GM12878 (cell line): ENCODE data around the gene ACTN3.
"Not testable (repeated sequence)": the region's sequence is repeated elsewhere in the genome, so short reads cannot be mapped to it uniquely, and the experiment has no call there.

Experiments used
- BACH1 ChIP-seq: fragments of 450-650 bp; IDR thresholded peaks from 2 replicates; pipeline ENCODE4 v1.6.1; 2017; ENCODE audit warnings: mild to moderate bottlenecking, borderline replicate concordance
- PAX8 ChIP-seq: fragments of 450-650 bp; IDR thresholded peaks from 2 replicates; pipeline ENCODE4 v1.6.1; 2017; ENCODE audit warnings: mild to moderate bottlenecking, moderate library complexity
- TF ChIP-seq, protein P1 (sequence below): IDR thresholded peaks from 2 replicates; pipeline ENCODE4 v1.6.1; 2011; ENCODE audit warnings: low read depth, low read length, improper control_type of control experiment, borderline replicate concordance
- TF ChIP-seq, protein P2 (sequence below): IDR thresholded peaks from 2 replicates; pipeline ENCODE4 v1.6.1; 2012; ENCODE audit warnings: mild to moderate bottlenecking, low read depth, low read length
- TF ChIP-seq, protein P3 (sequence below), 3 experiments: IDR thresholded peaks in 2 of 3; conservative IDR thresholded peaks in 1 of 3; 2 replicates each; pipeline ENCODE4 v1.5.1; 2011; ENCODE audit warnings: low read depth in 3 of 3, low read length in 3 of 3, mild to moderate bottlenecking in 3 of 3, control low read depth in 2 of 3, moderate library complexity in 2 of 3, inconsistent platforms in 1 of 3, mixed read lengths in 1 of 3; ENCODE audit not compliant: control insufficient read depth in 2 of 3, insufficient read depth in 1 of 3; ENCODE audit errors: extremely low read depth in 1 of 3
- TF ChIP-seq, protein P4 (sequence below): fragments of 450-650 bp; IDR thresholded peaks from 2 replicates; pipeline ENCODE4 v1.6.1; 2017; ENCODE audit warnings: antibody characterized with exemption, mild to moderate bottlenecking, moderate library complexity

DNA sequence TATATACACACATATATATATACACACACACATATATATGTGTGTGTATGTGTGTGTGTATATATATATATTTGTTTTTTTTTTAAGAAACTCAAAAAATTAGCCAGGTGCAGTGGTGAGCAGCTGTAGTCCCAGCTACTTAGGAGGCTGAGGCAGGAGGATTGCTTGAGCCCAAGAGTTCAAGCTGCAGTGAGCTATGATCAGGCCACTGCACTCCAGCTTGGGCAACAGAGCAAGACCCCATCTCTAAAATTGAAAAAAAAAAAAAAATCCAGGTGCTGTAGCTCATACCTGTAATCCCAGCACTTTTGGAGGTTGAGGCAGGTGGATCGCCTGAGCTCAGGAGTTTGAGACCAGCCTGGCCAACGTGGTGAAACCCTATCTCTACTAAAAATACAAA is 42.6 kb downstream of the ACTN3 start:
- TF ChIP-seq, protein P1, sequence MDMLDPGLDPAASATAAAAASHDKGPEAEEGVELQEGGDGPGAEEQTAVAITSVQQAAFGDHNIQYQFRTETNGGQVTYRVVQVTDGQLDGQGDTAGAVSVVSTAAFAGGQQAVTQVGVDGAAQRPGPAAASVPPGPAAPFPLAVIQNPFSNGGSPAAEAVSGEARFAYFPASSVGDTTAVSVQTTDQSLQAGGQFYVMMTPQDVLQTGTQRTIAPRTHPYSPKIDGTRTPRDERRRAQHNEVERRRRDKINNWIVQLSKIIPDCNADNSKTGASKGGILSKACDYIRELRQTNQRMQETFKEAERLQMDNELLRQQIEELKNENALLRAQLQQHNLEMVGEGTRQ = not testable (repeated sequence)
- TF ChIP-seq PAX8, BACH1: not testable (repeated sequence)
- TF ChIP-seq, protein P2, sequence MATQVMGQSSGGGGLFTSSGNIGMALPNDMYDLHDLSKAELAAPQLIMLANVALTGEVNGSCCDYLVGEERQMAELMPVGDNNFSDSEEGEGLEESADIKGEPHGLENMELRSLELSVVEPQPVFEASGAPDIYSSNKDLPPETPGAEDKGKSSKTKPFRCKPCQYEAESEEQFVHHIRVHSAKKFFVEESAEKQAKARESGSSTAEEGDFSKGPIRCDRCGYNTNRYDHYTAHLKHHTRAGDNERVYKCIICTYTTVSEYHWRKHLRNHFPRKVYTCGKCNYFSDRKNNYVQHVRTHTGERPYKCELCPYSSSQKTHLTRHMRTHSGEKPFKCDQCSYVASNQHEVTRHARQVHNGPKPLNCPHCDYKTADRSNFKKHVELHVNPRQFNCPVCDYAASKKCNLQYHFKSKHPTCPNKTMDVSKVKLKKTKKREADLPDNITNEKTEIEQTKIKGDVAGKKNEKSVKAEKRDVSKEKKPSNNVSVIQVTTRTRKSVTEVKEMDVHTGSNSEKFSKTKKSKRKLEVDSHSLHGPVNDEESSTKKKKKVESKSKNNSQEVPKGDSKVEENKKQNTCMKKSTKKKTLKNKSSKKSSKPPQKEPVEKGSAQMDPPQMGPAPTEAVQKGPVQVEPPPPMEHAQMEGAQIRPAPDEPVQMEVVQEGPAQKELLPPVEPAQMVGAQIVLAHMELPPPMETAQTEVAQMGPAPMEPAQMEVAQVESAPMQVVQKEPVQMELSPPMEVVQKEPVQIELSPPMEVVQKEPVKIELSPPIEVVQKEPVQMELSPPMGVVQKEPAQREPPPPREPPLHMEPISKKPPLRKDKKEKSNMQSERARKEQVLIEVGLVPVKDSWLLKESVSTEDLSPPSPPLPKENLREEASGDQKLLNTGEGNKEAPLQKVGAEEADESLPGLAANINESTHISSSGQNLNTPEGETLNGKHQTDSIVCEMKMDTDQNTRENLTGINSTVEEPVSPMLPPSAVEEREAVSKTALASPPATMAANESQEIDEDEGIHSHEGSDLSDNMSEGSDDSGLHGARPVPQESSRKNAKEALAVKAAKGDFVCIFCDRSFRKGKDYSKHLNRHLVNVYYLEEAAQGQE = not testable (repeated sequence)
- TF ChIP-seq, protein P3, sequence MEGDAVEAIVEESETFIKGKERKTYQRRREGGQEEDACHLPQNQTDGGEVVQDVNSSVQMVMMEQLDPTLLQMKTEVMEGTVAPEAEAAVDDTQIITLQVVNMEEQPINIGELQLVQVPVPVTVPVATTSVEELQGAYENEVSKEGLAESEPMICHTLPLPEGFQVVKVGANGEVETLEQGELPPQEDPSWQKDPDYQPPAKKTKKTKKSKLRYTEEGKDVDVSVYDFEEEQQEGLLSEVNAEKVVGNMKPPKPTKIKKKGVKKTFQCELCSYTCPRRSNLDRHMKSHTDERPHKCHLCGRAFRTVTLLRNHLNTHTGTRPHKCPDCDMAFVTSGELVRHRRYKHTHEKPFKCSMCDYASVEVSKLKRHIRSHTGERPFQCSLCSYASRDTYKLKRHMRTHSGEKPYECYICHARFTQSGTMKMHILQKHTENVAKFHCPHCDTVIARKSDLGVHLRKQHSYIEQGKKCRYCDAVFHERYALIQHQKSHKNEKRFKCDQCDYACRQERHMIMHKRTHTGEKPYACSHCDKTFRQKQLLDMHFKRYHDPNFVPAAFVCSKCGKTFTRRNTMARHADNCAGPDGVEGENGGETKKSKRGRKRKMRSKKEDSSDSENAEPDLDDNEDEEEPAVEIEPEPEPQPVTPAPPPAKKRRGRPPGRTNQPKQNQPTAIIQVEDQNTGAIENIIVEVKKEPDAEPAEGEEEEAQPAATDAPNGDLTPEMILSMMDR (IDR thresholded peaks at IDR 0.05 in 2 of 3, conservative IDR thresholded peaks at IDR 0.05 in 1 of 3; ENCODE audit: control insufficient read depth in 2 of 3, extremely low read depth in 1 of 3, insufficient read depth in 1 of 3, low read depth in 3 of 3, low read length in 3 of 3) = not testable (repeated sequence)
- TF ChIP-seq, protein P4, sequence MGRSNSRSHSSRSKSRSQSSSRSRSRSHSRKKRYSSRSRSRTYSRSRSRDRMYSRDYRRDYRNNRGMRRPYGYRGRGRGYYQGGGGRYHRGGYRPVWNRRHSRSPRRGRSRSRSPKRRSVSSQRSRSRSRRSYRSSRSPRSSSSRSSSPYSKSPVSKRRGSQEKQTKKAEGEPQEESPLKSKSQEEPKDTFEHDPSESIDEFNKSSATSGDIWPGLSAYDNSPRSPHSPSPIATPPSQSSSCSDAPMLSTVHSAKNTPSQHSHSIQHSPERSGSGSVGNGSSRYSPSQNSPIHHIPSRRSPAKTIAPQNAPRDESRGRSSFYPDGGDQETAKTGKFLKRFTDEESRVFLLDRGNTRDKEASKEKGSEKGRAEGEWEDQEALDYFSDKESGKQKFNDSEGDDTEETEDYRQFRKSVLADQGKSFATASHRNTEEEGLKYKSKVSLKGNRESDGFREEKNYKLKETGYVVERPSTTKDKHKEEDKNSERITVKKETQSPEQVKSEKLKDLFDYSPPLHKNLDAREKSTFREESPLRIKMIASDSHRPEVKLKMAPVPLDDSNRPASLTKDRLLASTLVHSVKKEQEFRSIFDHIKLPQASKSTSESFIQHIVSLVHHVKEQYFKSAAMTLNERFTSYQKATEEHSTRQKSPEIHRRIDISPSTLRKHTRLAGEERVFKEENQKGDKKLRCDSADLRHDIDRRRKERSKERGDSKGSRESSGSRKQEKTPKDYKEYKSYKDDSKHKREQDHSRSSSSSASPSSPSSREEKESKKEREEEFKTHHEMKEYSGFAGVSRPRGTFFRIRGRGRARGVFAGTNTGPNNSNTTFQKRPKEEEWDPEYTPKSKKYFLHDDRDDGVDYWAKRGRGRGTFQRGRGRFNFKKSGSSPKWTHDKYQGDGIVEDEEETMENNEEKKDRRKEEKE = not testable (repeated sequence)
